ENCODE measurements around the gene MPST.

The MPST gene

DNA sequence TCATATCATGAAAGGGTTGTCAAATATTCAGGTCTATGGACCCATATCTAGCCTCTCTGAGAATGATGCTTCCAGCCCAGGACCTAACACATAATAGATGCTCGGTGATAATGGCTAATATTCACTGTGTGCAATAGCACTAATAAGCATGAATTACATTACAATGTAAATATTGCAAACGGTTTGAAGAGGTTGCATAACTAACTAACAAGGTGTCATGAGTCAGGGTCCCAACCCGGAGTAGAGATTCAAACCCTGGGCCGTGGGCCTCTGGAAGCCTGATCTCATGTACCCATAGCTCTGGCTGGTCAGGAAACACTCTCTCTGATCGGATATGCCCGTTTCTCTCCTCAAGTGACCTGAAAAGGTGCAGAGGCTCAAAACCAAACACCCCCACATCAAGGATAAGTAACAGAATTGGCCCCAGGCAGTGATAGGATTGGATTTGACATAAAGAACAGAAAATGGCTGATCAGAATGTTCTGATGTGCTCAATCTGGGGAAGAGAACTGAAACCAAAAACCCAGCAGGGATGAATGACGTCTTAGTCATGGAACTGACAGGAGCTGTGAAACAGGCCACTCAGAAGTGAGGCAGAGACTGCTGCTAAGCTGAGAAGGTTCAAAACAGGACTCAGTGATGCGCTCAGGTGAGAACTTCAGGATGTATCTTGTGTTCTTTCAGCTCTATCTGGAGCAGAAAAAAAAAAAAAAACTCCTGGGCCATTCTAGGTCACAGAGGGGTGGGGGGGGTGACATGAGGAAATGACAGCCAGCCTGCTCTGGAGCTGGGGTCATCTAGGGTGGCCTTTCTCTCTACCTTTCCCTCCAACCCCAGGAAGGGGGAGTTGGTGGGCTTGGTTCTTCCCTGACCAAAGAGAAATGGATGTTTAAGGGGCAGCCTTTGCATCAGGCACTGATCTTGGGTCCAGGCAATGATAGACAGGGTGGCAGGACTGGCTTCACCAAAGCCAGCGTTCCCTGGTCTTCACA, 25.4 kb downstream of the MPST start:
- no peak for DNase-seq (ENCODE audit: low read depth)

DNA sequence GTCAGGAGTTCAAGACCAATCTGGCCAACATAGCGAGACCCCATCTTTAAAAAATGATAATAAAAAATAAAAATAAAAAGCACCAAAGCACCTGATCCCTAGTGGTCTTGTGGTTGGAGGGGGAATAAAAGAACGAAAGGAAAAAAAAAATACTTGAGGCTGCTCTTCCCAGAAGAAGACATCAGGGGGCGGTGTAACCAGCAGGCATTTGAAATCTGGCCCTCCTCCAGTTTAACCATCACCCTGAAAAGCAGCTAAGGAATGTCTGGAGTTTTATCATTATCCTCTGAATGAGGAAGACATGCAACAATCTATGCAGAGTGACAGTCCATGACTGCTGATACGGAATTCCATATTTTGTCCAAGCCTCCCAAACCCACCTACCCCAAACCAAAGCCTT, 26.4 kb downstream of the MPST start:
- DNase-seq (ENCODE audit: low read depth), result no peak

DNA sequence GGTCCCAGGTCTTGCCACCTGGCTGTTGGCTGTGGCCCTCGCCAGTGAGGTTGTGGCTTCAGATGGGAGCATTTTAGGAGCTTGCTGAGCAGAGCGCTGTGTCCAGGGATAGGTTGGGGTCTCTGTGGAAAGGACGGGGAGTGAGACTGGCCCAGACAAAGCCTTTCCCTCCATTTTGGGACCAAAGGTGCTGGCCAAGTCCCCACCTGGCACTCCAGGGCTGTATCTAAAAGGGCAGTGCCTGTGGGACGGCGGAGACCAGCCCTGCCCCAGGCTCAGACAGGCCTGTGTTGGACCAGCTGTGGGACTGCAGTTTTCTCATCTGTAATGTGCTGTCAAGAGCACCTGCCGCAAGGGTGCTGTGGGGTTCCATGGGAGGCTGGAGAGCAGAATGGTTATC, 27.0 kb downstream of the MPST start:
- no peak for DNase-seq (ENCODE audit: low read depth)

- DNase-seq (ENCODE audit: low read depth), result no peak
Observed at GRCh38 chr22:37047006-37047405, 27.5 kb downstream of the MPST start.

GRCh38 chr22:37048133-37048532, 28.6 kb downstream of the MPST start:
- DNase-seq (ENCODE audit: low read depth), result no peak

DNA sequence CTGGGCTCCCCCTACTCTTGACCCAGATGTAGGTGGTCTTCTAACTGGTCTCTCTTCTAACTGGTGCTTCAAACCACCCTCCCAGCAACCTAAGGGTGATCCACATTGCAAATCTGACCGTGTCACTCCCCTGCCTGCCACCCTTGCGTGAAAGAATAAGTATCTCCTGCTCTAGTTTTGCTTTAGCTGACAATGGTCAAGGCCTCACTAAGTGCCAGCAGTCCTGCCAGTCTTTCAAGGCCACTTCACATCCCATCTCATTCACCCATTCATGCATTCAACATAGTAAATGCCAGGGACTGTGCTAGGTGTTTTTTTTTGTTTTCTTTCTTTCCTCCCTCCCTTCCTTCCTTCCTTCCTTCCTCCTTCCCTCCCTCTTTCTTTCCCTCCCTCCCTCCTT, 29.7 kb downstream of the MPST start:
- no peak for DNase-seq (ENCODE audit: low read depth)

DNA sequence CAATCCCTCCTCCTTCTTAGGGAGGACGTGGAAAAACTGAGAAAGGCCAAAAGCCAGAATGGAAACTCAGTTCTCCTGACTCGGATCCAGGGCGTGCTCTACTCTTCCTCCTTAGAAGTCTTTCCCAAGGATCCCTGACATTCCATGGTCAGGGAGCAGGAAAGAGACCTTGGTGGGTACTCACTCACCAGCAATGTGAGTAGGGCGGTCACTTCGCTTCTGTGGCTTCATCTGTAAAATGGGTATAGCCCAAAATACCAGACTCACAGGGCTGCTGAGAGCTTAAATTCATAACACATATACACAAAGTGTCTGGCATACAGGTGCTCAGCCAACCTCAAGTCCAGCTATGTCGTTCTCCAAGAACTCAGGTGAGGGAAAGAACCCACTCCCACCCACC, 31.4 kb downstream of the MPST start:
- DNase-seq (ENCODE audit: low read depth), result no peak

DNA sequence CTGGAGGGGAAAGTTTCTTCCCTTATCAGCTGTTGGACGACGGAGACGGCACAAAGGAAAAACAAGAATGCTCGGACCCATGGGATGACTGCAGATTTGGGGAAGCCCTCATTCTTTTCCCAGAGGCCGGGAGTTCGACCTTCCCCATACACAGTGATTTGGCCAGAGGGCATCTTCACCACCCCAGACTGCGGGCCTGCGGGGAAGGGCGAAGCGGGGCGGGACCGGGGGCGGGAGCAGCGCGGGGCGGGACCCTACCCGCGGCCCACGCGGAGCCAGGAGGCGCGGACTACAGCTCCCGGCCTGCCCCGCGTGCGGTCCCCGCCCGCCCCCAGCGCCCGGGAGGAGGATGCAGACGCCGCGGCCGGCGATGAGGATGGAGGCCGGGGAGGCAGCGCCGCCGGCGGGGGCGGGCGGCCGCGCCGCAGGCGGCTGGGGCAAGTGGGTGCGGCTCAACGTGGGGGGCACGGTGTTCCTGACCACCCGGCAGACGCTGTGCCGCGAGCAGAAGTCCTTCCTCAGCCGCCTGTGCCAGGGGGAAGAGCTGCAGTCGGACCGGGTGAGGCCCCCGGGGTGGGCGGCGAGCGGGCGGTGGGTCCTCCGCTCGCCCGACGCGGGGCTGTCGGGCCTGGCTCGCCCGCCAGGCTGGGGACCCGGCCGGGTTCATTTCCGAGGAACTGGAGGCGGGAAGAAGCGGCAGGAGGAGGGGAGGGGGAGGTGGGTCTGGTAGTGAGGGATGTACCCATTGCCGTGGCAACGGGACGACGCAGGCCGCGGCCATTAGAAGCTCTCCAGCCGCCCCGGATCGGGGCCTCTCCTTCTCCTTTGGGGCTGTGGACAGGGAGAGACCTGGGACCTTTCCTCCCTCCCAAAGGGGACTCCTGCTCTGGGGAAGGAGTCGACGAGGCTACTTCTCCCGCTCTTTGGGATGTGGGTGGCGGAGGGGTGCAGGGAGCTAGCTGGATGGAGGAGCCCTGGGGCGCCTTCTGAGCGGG, 32.1 kb downstream of the MPST start, which contains the start of gene KCTD17:
Gene KCTD17, plus strand, starts transcription at position 352 of the 995 bp plus-strand sequence. Its CDS starts 19 bp downstream, at position 371.
- DNase-seq (ENCODE audit: low read depth), result peak; percentile 54

DNA sequence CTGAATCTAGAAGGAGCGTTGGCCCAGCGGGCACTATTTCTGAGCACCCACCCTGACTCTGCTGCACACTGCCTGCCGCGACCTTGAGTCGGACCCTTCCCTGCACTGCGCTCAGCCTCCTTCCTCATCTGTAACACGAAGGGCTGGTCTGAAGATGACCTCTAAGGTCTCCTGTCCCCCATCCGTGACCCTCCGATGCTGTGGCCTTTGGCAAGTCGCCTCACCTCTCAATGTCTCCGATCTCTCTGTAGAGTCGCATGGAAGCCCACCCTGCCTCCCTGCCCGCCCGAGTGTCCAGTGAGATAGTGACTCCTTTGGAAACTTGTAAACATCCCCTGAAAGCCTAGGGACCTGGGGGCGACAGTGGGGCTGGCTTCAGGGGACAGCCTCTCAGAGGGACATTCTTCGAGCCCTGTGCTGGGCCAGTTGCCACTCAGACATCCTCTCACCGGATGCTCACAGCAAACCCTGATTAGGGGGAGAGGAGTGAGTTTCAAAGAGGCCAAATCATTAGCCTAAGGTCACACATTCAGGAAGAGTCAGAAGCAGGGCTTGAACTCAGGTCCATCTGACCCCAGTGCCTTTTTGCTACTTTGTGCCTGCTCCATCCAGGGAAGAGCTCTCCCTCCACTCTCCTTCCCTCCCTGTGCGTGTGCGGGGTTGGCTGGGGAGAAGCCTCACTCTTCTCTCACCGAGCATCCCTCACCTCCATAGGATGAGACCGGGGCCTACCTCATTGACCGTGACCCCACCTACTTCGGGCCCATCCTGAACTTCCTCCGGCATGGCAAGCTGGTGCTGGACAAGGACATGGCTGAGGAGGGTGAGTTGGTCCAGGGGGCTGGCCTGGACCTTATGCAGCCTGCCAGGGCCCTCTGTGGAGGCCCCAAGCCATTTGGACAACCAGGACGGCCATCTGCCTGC, 33.1 kb downstream of the MPST start:
- DNase-seq (ENCODE audit: low read depth), result no peak

DNA sequence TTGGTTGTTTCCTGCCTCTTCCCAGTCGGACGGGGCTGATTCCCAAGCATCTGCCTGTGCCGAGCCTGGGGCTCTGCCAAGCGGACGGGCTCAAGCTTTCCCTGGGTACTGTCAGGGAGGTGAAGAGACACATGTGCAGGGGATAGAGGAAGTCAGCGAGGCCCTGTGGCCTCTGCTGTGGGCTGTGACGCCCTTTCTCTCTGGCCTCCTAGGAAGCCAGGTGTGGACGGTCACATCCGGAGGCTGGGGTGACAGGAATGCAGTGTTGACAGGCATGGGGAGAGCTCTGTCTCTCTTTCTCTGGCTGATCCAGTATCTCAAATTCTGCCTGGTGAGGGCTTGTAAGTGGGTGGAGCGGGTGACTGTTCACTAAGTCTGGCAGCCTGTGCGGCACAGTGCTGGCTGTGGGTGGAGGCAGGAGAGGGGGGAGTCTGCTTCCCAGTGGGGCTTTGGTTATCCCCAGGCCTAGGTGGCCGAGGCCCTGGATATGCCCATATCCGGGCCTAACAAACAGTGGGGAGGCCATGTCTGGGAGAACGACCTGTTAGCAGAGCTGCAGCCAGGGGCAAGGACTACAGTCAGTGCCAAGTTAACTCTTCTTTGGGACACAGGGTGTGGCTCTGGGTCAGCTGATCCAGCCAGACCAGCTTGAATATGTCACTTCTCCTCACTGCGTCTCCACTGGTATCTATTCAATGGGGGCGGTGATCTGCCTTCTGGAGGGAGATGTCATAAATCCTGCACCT, 33.9 kb downstream of the MPST start:
- no peak for DNase-seq (ENCODE audit: low read depth)

DNA sequence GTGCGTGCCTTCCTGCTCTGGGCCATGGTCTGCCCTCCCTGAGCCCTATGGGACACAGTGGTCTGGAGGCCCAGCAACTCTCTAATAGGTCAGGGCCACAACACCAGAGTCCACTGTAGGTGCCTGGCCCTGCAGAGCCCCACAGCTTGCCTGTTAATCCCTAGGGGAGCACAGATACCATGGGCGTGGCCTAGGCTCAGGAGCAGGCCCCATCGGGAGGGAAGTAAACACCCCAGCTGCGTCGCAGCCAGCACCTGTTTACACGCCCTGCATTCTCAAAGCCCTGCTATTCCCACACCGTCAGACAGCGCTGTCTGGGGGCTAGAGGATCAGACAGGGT, 34.5 kb downstream of the MPST start:
- DNase-seq (ENCODE audit: low read depth), result no peak

DNA sequence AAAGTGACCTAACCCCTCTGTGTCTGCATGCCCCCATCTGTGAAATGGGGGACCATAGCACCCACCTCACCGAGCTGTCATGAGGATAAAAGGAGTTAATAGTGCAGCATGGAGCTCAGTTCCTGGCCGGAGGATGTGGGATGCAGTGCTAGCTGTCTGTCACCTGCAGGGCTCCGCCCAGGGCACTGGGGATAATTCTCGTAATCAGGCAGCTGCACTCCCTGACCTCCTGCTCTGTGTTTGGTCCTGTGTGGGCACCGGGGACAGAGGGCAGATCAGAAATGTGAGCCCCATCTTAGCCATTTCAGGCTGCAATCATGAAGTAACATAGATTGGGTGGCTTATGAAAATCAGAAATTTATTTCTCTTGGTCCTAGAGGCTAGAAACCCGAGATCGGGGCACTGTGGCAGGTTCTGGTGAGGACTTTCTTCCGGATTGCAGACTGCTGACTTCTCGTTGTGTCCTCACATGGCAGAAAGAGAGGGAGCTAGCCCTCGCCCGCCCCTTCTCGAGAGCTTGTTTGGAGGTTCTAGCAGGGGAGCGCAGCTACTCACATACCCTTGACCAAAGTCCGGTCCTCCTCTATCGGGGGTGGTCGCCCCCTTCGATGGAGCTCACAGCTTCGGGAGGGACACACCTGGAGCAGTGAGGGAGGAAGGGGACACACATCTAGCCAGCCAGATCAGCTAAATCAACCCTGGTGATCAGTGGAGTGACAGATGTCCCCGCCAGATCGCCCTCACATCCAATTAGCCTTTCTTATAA, 35.2 kb downstream of the MPST start:
- no peak for DNase-seq (ENCODE audit: low read depth)

DNA sequence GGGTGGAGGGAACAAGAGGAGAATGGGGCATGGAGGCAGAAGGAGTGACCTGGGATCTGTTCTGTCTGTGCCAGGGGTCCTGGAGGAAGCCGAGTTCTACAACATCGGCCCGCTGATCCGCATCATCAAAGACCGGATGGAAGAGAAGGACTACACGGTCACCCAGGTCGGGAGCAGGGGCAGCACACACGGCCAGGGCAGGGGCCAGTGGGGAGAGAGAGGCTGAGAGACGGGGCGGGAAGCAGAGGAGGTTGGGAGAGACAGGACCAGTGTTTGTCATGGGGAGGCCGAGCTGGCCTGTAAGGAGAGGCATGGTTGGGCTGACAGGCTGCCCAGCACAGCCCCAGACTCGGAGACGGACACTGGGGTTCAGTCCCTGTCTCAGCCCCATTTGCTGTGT, 36.7 kb downstream of the MPST start:
- DNase-seq (ENCODE audit: low read depth), result no peak

- no peak for DNase-seq (ENCODE audit: low read depth)
Observed at GRCh38 chr22:37057226-37057625, 37.7 kb downstream of the MPST start.

DNA sequence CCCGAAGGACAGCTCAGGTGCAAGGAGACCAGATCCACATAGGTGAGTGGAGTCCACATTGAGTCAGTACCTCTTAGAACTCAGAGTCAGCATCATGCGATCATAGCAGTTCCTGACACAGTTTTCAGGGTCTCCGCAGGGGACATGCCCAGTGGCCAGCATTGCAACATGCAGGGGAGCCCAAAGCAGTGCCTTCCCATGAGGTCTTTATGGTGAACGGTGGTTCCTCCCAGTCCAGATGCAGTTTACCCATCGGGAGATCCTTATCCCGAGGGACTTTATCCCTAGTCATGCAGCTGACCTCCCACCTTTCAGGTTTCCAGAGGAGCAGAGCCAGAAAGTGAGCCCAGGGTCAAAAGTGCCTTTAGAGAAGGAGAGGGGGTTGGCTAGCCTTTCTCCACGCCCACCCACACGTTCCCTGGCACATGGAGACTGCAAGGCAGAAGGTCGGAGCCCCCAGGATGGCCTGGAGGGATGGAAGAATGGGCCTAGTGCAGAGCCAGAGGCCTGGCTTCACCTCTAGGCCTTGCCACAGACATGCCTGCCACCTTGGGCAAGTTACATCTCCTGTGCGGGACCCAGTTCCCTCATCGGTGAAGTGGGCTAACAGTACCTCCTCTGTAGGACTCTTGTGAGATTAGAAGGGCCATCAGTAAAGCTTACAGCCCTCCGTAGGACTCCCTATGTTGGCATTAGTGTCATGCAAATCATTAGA, 38.4 kb downstream of the MPST start:
- no peak for DNase-seq (ENCODE audit: low read depth)

GRCh38 chr22:37058917-37059701, 39.6 kb downstream of the MPST start:
- DNase-seq (ENCODE audit: low read depth), result no peak

DNA sequence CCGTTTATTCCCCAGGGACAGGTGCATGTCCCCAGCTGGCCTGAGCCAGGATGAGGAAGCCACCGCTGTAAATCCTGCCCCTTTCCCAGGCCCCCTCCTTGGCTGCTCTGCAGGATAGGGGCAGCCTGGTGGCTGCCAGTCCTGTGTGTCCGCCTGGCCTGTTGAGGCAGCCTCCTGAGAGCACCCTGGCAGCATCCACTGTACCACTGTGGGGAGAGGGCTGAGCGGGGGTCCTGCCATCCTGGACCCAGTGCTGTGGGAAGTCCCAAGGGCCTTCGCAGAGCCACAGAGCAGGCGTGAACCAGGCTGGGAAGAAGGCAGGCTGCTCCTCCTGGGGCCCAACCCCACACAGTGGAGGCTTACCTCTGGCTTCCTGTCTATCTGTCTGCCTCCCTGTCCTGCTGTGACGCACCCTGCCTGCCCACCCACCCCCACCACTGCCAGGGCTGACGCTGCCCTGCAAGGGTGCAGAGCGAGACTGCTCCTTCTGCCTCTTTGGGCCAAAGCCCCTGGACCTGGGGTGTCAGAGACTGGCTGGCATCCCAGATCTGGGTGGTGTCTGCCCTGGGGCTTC, 40.4 kb downstream of the MPST start:
- DNase-seq (ENCODE audit: low read depth), result peak; percentile 9

Data from T follicular helper cell (primary cell).